Left lung (tissue), 10 donors: ENCODE results near the gene SMAD2. TPM values are rescaled to one million over a fixed set of nuclear protein-coding genes. Genes with fewer than 3 reads are reported as not detected.
A peak's percentile ranks its signal among the peaks of the same experiment; 100 is the strongest.
"Not testable (repeated sequence)": the region's sequence is repeated elsewhere in the genome, so short reads cannot be mapped to it uniquely, and the experiment has no call there.

Experiments
- ATAC-seq: fragments of 200-7000 bp; cut with Tn5 transposase; one replicate; pipeline ENCODE4 v1.9.1; 2020; ENCODE audit warnings: moderate library complexity
- DNase-seq, 4 donors: peaks; one replicate each; pipeline ENCODE4 v3.0.0-alpha.2; 2013 to 2020
- H3K27ac ChIP-seq, 2 donors: fragments of 200-600 bp; sonication (generic) in 1 of 2; one replicate each; pipeline versions ENCODE4 v1.5.0 to v1.8.0; 2020 to 2021
- H3K27me3 ChIP-seq, 2 donors: fragments of 200-600 bp; sonication (generic) in 1 of 2; one replicate each; pipeline versions ENCODE4 v1.5.0 to v1.8.0; 2020 to 2021
- H3K36me3 ChIP-seq, 2 donors: fragments of 200-600 bp; sonication (generic) in 1 of 2; one replicate each; pipeline versions ENCODE4 v1.5.0 to v1.8.0; 2020 to 2021
- H3K4me1 ChIP-seq, 2 donors: fragments of 200-600 bp; one replicate each; pipeline ENCODE4 v1.8.0; 2021
- H3K4me3 ChIP-seq, 2 donors: fragments of 200-600 bp; sonication (generic) in 1 of 2; one replicate each; pipeline versions ENCODE4 v1.5.0 to v1.8.0; 2020 to 2021; ENCODE audit warnings: mild to moderate bottlenecking in 1 of 2
- H3K9me3 ChIP-seq, 2 donors: fragments of 200-600 bp; sonication (generic) in 1 of 2; one replicate each; pipeline versions ENCODE4 v1.5.0 to v1.8.0; 2020 to 2021
- CTCF ChIP-seq, 2 donors: fragments of 200-600 bp; sonication (generic) in 1 of 2; IDR thresholded peaks; one replicate each; pipeline versions ENCODE4 v1.5.0 to v1.8.0; 2021; ENCODE audit warnings: antibody characterized with exemption in 2 of 2
- intact Hi-C, 2 donors: fragments of 100-400 bp; cut with DNase I; formaldehyde crosslinking; loops; one replicate each; pipeline versions ENCODE4 v1.11.2 to v1.14.2; 2022
- polyA plus RNA-seq, 6 donors: library from polyadenylated mRNA; unstranded; fragments of 120-200 nt; gene quantifications; one replicate each; pipeline ENCODE4 v1.2.1, GENCODE V29; 2013; ENCODE audit not compliant: insufficient read length in 6 of 6
- total RNA-seq, 2 donors: library from RNA; stranded (reverse); fragmentation: NEBNext Ultra II Directional; extraction: Animal tissue kit (Norgen Biotek cat#: 25700); gene quantifications; one replicate each; pipeline ENCODE4 v1.2.1, GENCODE V29; 2021
- donor health status: DM: no; HTN: yes; CAD: no.
- donor health status: DM: no; HTN: no; CAD: no.

Gene SMAD2
- total and polyA plus RNA-seq, 8 donors = 75.9 to 143 (median 85.9) TPM

- intact Hi-C loops = no loop called here
- Histone ChIP-seq H3K27ac (no peak overlapping the region), H3K27me3 (peaks cover 0 to 1% of the 10 kb centered on the region in 2 donors), H3K4me1 (peaks cover 0 to 10% of the 10 kb centered on the region in 2 donors), H3K36me3 (no peaks in the 10 kb centered on the region), H3K9me3 (no peaks in the 10 kb centered on the region), H3K4me3 (no peak overlapping the region)
- DNase-seq = no peak
- no peak for TF ChIP-seq CTCF (IDR thresholded peaks at IDR 0.05)
- ATAC-seq = peak; percentile 80
These were observed 37.7 kb upstream of the SMAD2 start for GRCh38 chr18:47968006-47968676.

- Histone ChIP-seq H3K36me3 (no peaks in the 10 kb centered on the region), H3K27me3 (no peaks in the 10 kb centered on the region), H3K9me3 (peaks cover 0 to 26% of the 10 kb centered on the region in 2 donors), H3K27ac (no peak overlapping the region), H3K4me1 (no peaks in the 10 kb centered on the region), H3K4me3 (no peak overlapping the region)
- no peak for DNase-seq
- intact Hi-C loops = no loop called here
- no peak for TF ChIP-seq CTCF (IDR thresholded peaks at IDR 0.05)
- ATAC-seq = no peak
These were observed 33.6 kb upstream of the SMAD2 start for GRCh38 chr18:47964053-47964452.

DNA sequence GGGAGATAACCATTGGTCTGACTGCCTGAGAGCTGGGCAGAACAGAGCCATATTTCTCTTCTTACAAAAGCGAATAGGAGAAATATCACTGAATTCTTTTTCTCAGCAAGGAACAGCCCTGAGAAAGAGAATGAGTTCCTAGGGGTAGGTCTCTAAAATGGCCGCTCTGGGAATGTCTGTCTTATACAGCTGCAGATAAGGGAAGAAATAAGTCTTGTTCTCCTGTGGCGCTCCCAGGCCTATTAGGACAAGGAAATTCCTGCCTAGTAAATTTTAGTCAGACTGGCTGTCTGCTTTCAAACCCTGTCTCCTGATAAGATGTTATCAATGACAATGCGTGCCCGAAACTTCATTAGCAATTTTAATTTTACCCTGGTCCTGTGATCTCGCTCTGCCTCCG, 30.5 kb upstream of the SMAD2 start:
- ATAC-seq, H3K27ac ChIP-seq, intact Hi-C loops, H3K4me1 ChIP-seq, H3K27me3 ChIP-seq, DNase-seq, H3K4me3 ChIP-seq, H3K36me3 ChIP-seq: not testable (repeated sequence)
- peaks cover 0 to 26% of the 10 kb centered on the region in 2 donors for H3K9me3 ChIP-seq

DNA sequence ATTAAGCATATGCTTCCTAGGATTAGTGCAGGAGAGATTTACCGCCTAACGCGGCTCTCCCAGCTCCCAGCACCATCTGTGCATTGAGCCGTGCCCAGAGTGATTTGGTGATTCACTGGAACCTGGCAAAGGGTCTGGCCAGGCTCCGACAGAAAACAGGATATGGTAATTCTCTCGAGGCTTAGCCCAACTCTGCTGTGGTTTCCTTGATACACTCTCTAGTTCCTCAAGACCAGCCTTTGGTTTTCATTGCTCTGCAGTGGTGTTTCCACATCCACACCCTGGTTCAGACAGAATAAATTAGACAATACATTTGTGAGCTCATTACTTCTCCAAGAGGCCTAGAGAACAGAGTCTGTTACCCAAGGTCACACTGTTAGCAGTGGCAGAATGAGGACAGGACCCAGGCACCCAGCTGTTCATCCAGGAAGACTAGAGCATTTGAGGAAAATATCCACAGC, 23.0 kb upstream of the SMAD2 start:
- DNase-seq = peak in 1 of 4 donors; percentile 36
- H3K27me3 ChIP-seq = no peaks in the 10 kb centered on the region
- TF ChIP-seq CTCF (IDR thresholded peaks at IDR 0.05) = no peak
- peak overlapping the region in 1 of 2 donors; percentile 16 for H3K27ac ChIP-seq
- no peaks in the 10 kb centered on the region for H3K36me3 ChIP-seq
- intact Hi-C loops = no loop called here
- ATAC-seq = peak; percentile 81
- H3K4me1 ChIP-seq = peaks cover 0 to 6% of the 10 kb centered on the region in 2 donors
- H3K9me3 ChIP-seq = no peaks in the 10 kb centered on the region
- no peak overlapping the region for H3K4me3 ChIP-seq

DNA sequence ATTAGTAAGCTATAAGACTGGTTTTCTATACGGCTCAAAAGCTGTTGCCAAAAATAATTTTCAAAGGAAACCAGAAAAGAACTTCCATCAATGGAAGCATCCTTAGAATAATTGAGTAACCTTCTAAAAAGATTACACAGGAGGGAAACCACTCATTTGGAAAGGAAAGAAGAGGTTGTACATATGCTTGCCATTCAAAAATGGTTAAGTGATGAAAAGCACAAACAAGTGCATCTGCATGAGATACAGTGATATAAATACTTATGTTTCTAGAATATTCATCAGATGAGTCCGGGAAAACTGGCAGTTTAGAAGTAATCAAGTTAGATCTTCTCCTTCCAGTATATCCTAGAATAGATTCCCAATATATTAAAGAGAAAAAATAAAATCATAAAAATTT, 20.1 kb upstream of the SMAD2 start:
- no peak for DNase-seq
- Histone ChIP-seq H3K36me3 (no peaks in the 10 kb centered on the region), H3K9me3 (no peaks in the 10 kb centered on the region), H3K4me3 (no peak overlapping the region), H3K27ac (no peak overlapping the region), H3K4me1 (peaks cover 0 to 6% of the 10 kb centered on the region in 2 donors), H3K27me3 (no peaks in the 10 kb centered on the region)
- ATAC-seq = no peak
- intact Hi-C loops = no loop called here
- no peak for TF ChIP-seq CTCF (IDR thresholded peaks at IDR 0.05)

DNA sequence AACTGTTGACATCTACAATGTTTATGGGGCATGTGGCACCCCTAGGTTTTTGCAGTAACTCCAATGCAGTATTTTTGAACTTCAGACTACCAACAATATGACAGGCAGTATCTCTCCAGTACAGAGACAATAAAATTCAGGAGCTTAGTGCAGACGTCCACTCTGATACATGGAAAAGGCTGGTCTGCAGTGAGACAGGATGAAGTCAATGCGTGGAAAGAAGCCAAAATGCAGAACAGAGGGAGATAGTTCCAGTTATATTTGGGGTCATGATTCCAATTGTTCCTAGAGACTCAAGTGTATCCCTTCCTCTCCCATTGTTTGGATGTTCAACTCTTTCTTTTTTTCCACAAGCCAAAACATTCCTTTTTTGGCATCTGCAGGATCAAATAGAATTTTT, 18.7 kb upstream of the SMAD2 start:
- no peaks in the 10 kb centered on the region for H3K9me3 ChIP-seq
- no peak for ATAC-seq
- no peak for DNase-seq
- no peaks in the 10 kb centered on the region for H3K27me3 ChIP-seq
- intact Hi-C loops = no loop called here
- peaks cover 0 to 6% of the 10 kb centered on the region in 2 donors for H3K4me1 ChIP-seq
- H3K4me3 ChIP-seq = no peak overlapping the region
- TF ChIP-seq CTCF (IDR thresholded peaks at IDR 0.05) = no peak
- H3K27ac ChIP-seq = no peak overlapping the region
- H3K36me3 ChIP-seq = no peaks in the 10 kb centered on the region
